Liver (tissue), 3 donors: Measurements from ENCODE around the gene NAT16.

ENCODE experiments used
- FOXA2 ChIP-seq: IDR thresholded peaks from 2 replicates; pipeline ENCODE4 v1.6.1; 2016; ENCODE audit warnings: antibody characterized with exemption
- HNF4A ChIP-seq, 2 donors: conservative IDR thresholded peaks; 2 replicates each; pipeline ENCODE4 v1.6.1; 2016; ENCODE audit warnings: antibody characterized with exemption in 2 of 2, mild to moderate bottlenecking in 2 of 2
- HNF4G ChIP-seq: IDR thresholded peaks from 2 replicates; pipeline ENCODE4 v1.6.1; 2016; ENCODE audit warnings: antibody characterized with exemption
- TAF1 ChIP-seq: conservative IDR thresholded peaks from 2 replicates; pipeline ENCODE4 v1.6.1; 2016; ENCODE audit warnings: antibody characterized with exemption, mild to moderate bottlenecking
- YY1 ChIP-seq: IDR thresholded peaks from 2 replicates; pipeline ENCODE4 v1.6.1; 2016; ENCODE audit warnings: antibody characterized with exemption, mild to moderate bottlenecking
- TF ChIP-seq, protein P1 (sequence below): fragments of 150-350 bp; IDR thresholded peaks from 2 replicates; pipeline ENCODE4 v1.5.1; 2017; ENCODE audit warnings: improper control_type of control experiment, low read depth, low read length; ENCODE audit not compliant: missing input control
- TF ChIP-seq, protein P2 (sequence below): IDR thresholded peaks from 2 replicates; pipeline ENCODE4 v1.6.1; 2016; ENCODE audit warnings: antibody characterized with exemption
- TF ChIP-seq, protein P3 (sequence below): IDR thresholded peaks from 2 replicates; pipeline ENCODE4 v1.6.1; 2016; ENCODE audit warnings: antibody characterized with exemption, mild to moderate bottlenecking
- donor health status: healthy.
- donor health status: healthy.

DNA sequence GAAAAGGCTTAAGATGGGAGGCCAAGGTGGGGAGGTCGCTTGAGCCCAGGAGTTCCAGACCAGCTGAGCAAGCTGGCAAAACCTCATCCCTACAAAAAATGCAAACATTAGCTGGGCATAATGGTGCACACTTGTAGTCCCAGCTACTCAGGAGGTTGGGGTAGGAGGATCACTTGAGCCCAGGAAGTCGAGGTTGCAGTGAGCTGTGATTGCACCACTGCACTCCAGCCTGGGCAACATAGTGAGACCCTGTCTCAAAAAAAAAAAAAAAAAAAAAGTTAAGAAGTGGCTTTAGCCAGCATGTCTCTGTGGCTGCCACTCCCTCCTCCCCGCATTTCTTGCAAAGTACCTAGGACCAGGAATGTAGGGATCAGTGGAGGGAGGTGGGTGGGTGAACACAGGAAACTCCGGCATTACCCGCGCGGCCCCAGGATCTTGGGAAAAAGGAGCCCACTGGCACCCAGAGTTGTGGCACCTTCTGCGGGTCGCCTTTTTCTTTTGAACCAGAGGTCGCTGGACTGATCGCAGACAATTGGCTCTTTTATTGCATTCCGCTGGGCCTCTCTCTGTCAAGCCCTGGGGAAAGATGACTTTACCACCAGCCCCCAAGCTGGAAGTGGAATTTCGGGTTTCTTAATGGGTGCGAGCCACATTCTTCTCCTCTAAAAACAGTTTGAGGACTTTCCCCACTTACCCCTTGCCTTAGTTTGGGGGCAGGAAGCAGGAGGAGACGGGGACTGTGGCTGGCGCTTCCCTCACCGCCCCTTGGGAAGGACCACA, 18.2 kb downstream of the NAT16 start:
- TF ChIP-seq, protein P1, sequence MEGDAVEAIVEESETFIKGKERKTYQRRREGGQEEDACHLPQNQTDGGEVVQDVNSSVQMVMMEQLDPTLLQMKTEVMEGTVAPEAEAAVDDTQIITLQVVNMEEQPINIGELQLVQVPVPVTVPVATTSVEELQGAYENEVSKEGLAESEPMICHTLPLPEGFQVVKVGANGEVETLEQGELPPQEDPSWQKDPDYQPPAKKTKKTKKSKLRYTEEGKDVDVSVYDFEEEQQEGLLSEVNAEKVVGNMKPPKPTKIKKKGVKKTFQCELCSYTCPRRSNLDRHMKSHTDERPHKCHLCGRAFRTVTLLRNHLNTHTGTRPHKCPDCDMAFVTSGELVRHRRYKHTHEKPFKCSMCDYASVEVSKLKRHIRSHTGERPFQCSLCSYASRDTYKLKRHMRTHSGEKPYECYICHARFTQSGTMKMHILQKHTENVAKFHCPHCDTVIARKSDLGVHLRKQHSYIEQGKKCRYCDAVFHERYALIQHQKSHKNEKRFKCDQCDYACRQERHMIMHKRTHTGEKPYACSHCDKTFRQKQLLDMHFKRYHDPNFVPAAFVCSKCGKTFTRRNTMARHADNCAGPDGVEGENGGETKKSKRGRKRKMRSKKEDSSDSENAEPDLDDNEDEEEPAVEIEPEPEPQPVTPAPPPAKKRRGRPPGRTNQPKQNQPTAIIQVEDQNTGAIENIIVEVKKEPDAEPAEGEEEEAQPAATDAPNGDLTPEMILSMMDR, result no peak
- TF ChIP-seq FOXA2 (no peak), TAF1 (no peak), HNF4G (no peak), HNF4A (conservative IDR thresholded peaks at IDR 0.05) (no peak), YY1 (no peak)
- TF ChIP-seq, protein P2, sequence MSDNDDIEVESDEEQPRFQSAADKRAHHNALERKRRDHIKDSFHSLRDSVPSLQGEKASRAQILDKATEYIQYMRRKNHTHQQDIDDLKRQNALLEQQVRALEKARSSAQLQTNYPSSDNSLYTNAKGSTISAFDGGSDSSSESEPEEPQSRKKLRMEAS, result no peak
- TF ChIP-seq, protein P3, sequence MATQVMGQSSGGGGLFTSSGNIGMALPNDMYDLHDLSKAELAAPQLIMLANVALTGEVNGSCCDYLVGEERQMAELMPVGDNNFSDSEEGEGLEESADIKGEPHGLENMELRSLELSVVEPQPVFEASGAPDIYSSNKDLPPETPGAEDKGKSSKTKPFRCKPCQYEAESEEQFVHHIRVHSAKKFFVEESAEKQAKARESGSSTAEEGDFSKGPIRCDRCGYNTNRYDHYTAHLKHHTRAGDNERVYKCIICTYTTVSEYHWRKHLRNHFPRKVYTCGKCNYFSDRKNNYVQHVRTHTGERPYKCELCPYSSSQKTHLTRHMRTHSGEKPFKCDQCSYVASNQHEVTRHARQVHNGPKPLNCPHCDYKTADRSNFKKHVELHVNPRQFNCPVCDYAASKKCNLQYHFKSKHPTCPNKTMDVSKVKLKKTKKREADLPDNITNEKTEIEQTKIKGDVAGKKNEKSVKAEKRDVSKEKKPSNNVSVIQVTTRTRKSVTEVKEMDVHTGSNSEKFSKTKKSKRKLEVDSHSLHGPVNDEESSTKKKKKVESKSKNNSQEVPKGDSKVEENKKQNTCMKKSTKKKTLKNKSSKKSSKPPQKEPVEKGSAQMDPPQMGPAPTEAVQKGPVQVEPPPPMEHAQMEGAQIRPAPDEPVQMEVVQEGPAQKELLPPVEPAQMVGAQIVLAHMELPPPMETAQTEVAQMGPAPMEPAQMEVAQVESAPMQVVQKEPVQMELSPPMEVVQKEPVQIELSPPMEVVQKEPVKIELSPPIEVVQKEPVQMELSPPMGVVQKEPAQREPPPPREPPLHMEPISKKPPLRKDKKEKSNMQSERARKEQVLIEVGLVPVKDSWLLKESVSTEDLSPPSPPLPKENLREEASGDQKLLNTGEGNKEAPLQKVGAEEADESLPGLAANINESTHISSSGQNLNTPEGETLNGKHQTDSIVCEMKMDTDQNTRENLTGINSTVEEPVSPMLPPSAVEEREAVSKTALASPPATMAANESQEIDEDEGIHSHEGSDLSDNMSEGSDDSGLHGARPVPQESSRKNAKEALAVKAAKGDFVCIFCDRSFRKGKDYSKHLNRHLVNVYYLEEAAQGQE, result no peak
